GM19351 (cell line): ENCODE results near the gene MRI1.
"Not testable (repeated sequence)": the region's sequence is repeated elsewhere in the genome, so short reads cannot be mapped to it uniquely, and the experiment has no call there.

ENCODE experiments used
- ATAC-seq: cut with Tn5 transposase; IDR thresholded peaks from one replicate; pipeline ENCODE4 v1.9.1; 2021; ENCODE audit warnings: mild to moderate bottlenecking, moderate library complexity; ENCODE audit not compliant: unreplicated experiment

MRI1 gene

DNA sequence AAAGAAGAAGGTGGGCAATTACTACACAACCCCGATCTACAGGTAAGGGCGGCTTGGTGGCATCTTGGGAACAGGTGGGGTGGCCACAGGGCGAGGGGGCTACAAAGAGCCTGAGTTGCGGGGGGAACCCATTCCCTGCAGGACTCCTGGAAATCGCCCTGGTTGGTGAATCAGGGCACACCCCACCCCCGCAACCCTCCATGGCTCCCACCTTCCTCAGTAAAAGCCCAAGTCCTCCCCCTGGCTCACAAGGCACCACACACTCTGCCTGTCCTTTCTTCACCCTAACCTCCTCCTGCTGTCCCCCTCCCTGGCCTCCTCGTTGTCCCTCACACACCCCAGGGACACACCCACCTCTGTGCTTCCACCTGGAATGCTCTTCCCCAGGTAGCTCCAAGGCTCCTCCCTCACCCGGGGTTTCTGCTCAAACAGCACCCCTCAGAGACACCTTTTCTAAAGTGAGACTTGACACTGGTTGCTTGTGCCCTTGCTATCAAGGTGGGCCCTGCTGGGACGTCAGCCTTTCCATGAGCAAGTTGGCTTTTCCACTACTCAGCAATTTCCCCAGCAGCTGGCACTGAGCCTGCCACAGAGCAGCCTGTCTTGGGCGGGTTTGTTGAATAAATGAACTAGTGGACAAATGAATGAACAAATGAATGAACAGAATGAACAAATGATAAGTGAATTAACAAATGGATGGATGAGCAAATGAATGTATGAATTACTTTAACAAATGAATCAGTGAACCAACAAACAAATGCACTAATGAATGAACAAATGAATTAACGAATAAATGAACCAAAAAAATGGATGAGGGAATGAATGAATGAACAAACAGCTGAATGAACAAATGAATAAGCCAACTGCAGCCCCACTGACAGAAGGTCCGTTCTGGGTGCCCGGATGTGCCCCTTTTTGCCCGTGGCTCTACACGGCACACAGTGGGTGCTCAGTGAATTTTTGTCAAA lies 6.2 kb upstream of the MRI1 start:
- ATAC-seq = no peak

DNA sequence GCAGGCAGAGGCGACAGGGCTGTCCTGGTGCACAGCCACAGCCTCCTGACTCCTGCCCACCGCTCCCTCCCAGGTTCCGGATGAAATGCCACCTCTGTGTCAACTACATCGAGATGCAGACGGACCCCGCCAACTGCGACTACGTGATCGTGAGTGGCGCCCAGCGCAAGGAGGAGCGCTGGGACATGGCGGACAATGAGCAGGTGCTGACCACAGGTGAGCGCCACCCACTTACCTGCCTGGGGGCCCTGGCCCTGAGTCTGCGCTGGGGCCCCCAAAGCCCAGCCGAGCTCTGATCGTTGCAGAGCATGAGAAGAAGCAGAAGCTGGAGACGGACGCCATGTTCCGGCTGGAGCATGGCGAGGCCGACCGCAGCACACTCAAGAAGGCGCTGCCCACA lies 5.5 kb upstream of the MRI1 start:
- ATAC-seq = no peak

DNA sequence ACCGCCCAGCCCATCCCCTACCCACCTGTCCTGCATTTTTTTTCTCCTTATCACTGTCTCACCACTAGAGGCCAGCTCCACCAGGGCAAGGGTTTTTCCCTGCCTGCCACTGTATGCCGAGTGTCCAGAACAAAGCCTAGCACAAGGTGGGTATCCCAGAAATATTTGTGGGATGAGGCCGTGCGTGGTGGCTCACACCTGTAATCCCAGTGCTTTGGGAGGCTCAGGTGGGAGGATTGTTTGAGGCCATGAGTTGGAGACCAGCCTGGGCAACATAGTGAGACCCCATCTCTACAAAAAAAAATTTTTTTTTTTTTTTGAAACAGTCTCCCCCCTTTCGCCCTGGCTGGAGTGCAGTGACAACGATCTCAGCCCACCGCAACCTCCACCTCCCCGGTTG lies 2.9 kb upstream of the MRI1 start:
- ATAC-seq = no peak

DNA sequence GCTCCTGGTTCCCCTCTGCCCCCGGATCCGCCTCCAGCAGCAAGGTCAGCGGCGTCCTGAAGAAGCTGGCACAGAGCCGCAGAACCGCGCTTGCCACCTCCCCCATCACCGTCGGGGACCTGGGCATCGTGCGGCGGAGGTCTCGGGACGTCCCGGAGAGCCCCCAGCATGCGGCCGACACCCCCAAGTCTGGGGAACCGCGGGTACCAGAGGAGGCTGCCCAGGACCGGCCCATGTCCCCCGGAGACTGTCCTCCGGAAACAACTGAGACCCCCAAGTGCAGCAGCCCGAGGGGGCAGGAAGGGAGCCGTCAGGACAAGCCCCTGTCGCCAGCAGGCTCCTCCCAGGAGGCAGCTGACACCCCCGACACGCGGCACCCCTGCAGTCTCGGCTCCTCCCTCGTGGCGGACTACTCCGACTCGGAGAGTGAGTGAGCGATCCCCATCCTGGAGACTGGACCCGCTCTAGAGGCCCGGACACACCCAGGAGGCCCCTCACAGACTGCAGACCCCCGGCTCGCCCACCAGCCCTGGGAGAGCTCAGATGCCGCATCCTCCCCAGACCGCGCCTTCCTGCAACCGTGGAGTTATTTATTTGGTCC lies 1.6 kb upstream of the MRI1 start:
- no peak for ATAC-seq

DNA sequence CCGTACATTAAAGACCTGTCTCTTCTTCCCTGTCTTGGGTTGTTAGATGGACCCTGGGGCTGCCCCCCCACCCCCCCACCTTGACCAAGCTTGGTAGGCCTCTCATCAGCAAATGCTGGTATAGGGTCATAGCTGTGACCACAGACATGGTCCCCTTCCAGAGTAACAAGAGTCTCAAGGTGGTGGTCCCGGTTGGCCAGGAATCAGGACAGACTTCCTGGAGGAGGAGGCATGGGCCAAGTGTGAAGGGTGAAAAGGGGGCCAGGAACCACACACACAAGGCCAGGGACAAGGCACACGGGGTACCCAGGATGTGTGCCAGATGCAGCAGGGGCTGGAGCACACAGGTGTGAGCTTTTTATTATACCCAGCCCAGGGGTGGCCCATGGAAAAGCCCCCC lies 1.1 kb upstream of the MRI1 start:
- ATAC-seq = no peak

DNA sequence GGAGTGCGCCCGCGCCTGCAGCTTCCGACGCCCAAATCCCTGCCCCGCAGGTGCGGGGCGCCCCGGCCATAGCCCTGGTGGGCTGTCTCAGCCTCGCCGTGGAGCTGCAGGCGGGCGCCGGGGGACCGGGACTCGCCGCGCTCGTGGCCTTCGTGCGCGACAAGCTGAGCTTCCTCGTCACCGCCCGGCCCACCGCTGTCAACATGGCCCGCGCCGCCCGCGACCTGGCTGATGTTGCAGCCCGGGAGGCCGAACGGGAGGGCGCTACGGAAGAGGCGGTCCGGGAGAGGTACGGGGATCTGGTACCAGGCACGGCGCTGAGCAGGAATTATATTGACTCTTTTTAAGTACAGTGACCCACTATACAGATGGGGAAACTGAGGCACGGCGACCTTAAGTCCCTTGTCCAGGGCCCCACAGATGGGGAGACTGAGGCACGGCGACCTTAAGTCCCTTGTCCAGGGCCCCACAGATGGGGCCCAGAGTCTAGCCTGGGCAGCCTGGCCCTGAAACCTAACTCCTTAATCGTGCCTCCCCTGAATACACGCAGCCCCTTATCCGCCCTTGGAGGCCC lies 586 bp downstream of the MRI1 start:
- ATAC-seq = no peak

DNA sequence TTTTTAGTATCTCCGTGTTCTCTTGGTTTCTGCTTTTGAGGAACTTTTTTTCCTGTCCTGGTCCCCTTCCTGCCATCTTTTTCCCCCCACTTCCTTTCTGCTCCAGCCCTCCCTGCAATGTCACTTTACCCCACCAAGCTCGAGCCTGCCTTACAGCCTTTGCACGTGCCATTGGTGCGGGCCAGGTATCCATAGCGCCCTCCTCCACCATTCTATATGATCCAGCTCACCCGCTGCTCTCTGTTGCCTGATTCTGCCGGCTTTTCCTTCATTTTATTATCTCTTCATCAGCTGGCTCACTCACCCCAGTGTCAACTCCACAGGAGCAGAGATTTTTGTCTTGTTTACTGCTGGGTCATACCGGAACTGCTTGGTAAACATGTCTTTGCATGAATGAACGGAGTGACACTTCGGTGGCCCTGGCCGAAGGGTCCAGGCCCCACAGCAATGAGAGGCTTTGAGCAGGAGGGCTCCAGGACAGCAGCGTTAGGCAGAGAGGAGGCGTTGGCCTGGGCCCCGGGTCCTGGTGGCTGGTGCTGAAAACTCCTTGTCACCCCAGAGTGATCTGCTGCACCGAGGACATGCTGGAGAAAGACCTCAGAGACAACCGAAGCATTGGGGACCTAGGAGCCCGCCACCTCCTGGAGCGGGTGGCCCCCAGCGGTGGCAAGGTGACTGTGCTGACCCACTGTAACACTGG lies 1.2 kb downstream of the MRI1 start:
- no peak for ATAC-seq

DNA sequence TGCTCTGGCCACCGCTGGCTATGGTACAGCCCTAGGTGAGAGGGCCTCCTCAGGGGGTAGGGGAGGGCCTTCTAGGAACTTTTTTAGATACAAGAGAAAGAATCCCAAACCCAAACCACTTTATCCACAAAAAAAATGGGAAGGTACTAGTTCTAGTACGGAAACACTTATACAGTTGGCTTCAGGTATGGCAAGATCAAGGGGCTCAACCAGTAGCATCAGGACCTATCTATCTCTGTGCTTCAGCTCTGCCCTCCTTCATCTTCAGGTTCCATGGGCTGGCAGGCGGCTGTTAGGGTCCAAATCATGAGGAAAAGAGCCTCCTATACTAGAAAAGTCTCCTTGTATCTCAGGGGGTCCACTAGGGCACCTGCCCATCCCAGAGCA lies 1.8 kb downstream of the MRI1 start:
- ATAC-seq = no peak

DNA sequence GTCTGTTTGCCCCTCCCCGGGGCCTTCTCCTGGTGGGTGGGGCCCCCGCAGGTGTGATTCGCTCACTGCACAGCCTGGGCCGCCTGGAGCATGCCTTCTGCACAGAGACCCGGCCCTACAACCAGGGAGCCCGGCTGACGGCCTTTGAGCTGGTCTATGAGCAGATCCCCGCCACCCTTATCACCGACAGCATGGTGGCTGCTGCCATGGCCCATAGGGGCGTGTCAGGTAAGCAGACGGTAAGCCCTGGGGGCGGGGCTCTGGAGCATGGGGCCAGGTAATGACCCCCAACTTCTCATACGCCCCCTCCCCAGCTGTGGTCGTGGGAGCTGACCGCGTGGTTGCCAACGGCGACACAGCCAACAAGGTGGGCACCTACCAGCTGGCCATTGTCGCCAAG lies 4.2 kb downstream of the MRI1 start:
- no peak for ATAC-seq

DNA sequence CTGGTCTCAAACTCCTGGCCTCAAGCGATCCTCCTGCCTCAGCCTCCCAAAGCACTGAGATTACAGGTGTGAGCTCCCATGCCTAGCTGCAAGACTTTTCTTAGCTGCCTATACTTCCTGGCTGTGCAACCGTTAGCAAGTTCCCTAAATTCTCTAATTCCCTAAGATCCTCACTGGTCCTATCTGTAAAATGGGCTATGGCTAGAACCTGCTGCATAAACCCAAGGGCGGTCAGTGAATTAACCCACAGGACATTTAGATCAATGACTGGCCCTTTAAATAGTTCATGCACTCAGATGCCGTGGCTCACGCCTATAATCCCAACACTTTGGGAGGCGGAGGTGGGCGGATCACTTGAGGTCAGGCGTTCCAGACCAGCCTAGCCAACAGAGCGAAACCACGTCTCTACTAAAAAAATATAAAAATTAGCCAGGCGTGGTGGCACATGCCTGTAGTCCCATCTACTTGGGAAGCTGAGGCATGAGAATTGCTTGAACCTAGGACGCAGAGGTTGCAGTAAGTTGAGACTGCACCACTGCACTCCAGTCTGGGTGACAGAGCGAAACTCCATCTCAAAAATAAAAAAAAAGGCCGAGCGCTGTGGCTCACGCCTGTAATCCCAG lies 5.8 kb downstream of the MRI1 start:
- no peak for ATAC-seq

DNA sequence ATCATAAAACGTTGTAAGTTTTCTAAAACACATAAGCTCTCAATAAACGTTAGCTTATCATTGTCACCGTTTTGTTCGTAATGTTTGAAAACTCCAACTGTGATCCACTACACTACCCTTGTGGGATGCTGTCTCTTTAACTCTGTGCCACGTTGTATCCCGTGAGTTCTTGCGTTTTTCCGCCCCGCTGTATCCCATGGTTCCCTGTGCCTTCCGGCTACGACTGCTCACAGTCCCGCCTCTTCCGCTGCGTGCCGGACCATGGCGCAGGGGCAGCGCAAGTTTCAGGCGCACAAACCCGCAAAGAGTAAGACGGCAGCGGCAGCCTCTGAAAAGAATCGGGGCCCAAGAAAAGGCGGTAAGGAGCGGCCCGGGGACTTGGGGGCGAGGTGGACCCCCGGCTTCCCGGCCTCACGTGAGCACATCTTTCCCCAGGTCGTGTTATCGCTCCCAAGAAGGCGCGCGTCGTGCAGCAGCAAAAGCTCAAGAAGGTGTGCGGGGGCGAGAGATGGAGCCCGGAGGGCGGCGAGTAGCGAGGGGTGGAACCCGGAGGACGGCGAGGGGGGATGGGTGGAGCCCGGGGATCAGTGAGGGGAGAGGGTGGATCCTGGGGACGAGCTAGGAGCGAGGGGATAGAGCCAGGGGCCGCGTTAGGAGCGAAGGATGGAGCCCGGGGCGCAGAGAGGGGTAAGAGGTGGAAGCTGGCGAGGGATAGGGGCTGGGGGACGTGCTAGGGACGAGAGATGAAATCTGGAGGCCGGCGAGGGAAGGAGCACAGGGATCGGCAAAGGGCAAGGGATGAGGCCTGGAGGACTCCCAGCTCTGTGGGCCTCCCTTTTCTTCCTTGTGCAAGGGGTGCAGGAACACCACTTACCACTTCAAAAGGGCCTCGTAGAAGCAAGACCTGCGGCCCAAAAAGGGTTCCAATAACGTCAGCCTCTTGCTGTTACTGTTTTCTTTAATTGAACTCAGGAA lies 10.2 kb downstream of the MRI1 start, which contains the start of gene C19orf53:
TSS of gene C19orf53 (plus strand) at position 240 of the 975 bp plus-strand sequence. CDS start at position 262, 22 bp downstream.
- ATAC-seq = peak; percentile 83

DNA sequence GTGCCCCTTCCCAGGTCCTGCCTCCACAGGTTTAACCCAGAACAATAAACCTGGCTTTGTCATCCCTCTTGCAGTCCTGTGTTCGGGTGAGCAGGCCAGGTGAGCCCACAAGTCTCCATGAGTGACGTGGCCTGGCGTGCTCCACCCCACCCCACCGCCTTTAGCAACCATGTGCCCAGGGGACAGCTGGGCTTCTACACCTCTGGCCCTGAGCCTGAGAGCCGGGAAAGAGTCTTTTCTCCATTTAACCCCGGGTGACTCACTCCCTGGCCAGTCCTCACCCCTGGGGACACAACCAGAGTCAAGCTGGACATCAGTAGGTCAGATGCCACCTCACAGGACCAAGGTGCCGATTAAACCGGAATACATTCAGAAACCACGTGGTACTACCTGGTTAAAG lies 14.1 kb downstream of the MRI1 start:
- ATAC-seq = no peak

DNA sequence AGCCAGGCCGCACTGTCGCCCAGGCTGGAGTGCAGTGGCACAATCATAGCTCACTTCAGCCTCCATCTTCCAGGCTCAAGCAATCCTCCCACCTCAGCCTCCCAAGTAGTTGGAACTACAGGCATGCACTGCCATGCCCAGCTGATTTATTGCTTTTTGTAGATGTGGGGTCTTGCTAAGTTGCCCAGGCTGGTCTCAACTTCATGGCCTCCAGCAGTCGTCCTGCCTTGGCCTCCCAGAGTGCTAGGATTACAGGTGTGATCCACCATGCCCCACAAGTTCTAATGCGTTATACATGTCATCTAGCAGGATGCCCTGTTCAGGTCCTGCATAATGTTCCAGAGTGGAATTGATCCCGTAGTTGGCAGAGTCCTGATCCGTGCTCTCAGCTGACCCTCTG lies 14.5 kb downstream of the MRI1 start:
- no peak for ATAC-seq

DNA sequence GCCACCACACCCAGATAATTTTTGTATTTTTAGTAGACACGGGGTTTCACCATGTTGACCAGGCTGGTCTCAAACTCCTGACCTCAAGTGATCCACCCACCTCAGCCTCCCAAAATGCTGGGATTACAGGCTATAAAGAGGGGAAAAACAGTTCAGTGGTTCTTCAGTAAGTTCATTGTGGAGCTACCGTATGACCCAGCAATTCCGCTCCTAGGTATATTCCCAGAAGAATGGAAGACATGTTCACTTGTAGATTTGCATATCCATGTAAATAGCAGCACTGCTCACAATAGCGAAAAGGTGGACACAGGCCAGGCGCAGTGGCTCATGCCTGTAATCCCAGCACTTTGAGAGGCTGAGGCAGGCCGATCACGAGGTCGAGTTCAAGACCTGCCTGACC lies 15.5 kb downstream of the MRI1 start:
- not testable (repeated sequence) for ATAC-seq

DNA sequence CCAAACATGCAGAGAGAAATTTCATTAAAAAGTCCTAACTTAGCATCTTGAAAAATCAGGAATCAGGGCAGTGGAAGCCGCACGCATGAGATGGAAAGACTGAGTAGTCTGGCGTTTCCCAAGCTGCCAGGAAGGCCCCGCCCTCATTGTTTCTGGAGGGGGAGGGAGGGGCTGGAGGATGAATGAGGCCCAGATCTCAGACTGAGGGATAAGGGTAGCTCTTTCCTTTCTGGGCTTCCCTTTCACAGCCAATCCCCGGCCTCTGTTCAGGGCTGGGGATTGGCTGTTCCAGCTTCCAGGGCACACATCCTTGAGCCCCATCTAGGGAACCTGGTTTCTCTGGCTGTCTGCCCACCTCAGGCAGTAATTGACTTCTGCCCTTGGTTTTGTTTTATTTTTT lies 17.2 kb downstream of the MRI1 start:
- ATAC-seq = no peak

DNA sequence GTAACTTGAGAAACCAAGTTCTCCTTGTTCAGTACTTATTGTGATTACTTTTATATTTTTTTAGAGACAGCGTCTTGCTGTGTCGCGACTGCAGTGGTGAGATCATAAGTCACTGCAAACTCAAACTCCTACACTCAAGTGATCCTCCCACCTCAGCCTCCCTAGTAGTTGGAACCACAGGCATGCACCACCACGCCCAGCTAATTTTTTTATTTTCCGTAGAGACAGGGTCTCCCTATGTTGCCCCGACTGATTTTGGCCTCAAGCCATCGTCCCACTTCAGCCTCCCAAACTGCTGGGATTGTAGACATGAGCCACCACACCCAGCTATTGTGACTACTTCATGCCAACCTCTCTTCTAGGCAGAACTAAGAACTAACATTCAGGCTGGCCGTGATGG lies 18.2 kb downstream of the MRI1 start:
- no peak for ATAC-seq

DNA sequence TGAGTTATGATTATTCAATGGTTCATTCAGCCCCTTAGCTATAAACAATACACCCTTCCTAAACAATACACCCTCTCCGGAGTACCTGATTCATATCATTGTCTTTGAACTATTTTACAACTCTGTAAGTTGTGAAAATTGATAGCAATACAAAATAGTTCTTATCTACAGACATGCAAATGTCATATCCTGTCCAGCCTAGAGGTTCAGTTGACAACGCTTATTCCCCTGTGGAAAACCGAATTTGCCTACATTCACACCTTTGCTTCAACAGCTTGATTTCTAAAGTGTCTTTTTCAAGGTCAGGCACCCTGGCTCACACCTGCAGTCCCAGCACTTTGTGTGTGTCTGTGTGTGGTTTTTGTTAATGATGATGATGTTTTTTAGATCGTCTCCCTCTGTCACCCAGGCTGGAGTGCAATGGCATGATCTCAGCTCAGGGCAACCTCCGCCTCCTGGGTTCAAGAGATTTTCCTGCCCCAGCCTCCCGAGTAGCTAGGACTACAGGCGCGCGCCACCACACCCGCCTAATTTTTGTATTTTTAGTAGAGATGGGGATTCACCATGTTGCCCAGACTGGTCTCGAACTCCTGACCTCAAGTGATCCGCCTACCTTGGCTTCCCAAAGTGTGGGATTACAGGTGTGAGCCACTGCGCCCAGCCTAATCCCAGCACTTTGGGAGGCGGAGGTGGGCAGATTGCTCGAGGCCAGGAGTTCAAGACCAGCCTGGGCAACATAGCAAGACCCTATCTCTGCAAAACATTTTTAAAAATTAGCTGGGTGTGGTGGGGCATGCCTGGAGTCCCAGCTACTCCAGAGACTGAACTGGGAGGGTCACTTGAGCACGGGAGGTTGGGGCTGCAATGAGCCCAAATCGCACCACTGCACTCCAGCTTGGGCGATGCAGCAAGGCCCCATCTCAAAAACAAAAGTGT lies 19.5 kb downstream of the MRI1 start:
- no peak for ATAC-seq

DNA sequence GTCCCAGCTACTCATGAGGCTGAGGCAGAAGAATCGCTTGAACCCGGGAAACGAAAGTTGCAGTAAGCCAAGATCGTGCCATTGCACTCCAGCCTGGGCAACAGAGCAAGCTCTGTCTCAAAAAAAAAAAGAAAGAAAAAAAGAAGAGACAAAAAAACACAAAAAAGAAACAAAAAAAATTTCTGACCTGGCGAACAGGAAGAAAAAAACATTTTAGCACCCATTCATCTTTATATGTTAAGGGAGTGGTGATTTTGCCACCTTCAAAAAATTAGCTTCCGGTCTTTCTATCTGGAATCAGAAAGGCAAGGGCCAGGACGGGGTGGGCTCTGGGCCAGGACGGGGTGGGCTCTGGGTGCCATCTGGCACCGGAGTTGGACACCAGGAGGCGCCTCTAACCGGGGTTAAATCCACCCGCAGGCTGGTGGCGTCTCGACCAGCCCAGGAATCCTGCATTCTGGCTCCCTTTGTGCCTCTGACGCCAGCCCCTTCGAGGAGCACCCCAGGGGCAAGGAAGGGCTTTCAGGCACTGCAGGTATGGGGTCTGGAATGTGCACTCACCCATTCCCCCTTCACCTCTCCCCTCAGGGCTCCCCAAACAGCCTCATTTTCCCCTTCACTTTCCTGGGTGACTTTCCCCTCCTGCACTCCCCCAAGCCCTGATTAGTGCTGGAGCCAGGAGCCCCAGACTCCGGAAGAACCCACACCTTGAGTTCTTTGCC lies 20.6 kb downstream of the MRI1 start:
- ATAC-seq = no peak
